ENCODE results near the gene FGD5.

Gene FGD5

DNA sequence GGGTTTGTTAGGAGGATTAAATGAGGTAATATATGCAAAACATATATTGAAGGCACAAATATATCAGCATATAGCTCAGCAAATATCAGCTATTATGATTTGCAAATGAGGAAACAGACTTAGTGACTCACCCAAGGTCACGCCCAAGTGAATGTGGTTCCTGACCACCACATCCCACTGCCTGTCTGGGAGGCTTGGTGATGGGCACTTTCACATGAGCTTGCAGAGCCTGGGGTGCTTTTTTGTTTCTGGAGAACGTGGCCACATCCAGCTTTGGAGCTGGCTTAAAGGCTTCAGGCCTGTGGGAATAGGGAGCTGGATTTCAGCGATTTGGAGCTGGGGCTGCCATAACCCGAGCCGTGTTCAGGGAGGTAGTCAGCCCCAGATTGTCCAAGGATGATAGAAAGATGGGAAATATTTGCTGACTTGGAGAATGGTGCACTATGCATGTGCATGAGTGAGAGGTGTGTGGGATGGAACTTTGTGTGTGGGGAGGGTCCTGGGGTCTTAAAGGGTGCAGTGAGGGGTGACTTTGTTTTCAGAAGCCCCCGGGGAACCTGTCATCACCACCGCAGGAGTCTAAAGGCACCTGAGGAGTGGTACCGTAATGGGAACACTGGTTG, 12.0 kb upstream of the FGD5 start:
- TF ChIP-seq SIN3A (IDR thresholded peaks at IDR 0.05; ENCODE audit: borderline replicate concordance, insufficient read depth, low read length) (no peak), TAF1 (IDR thresholded peaks at IDR 0.05; ENCODE audit: borderline replicate concordance, insufficient read depth, low read length) (no peak), FOXP2 (optimal IDR thresholded peaks at IDR 0.05; ENCODE audit: borderline replicate concordance, extremely low read depth, extremely low read length, insufficient read depth) (no peak), POLR2AphosphoS5 (IDR thresholded peaks at IDR 0.05; ENCODE audit: low read depth, low read length) (no peak)
- TF ChIP-seq, protein P1, sequence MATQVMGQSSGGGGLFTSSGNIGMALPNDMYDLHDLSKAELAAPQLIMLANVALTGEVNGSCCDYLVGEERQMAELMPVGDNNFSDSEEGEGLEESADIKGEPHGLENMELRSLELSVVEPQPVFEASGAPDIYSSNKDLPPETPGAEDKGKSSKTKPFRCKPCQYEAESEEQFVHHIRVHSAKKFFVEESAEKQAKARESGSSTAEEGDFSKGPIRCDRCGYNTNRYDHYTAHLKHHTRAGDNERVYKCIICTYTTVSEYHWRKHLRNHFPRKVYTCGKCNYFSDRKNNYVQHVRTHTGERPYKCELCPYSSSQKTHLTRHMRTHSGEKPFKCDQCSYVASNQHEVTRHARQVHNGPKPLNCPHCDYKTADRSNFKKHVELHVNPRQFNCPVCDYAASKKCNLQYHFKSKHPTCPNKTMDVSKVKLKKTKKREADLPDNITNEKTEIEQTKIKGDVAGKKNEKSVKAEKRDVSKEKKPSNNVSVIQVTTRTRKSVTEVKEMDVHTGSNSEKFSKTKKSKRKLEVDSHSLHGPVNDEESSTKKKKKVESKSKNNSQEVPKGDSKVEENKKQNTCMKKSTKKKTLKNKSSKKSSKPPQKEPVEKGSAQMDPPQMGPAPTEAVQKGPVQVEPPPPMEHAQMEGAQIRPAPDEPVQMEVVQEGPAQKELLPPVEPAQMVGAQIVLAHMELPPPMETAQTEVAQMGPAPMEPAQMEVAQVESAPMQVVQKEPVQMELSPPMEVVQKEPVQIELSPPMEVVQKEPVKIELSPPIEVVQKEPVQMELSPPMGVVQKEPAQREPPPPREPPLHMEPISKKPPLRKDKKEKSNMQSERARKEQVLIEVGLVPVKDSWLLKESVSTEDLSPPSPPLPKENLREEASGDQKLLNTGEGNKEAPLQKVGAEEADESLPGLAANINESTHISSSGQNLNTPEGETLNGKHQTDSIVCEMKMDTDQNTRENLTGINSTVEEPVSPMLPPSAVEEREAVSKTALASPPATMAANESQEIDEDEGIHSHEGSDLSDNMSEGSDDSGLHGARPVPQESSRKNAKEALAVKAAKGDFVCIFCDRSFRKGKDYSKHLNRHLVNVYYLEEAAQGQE (IDR thresholded peaks at IDR 0.05; ENCODE audit: insufficient read depth in 1 of 2, low read depth in 2 of 2, low read length in 2 of 2) = no peak

DNA sequence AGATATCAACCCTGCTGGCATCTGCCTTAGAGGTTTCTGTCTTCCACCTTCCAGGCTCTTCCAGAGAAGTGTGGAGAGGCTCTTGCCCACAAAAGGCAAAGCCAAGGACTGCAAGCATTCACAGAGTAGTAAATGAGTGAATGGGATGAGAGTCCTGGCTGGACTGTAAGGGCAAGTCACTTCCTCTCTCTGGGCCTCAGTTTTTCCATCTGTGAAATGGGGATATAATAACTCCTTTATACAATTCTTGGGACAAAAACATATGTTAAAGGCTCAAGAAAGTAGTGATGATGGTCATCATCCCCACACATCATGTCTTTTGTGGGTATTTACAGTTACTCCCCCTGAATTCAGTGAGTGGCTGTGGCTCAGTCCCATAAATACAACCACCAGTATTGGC, 10.7 kb upstream of the FGD5 start:
- TF ChIP-seq, protein P1 (IDR thresholded peaks at IDR 0.05; ENCODE audit: insufficient read depth in 1 of 2, low read depth in 2 of 2, low read length in 2 of 2) = no peak
- no peak for TF ChIP-seq FOXP2 (optimal IDR thresholded peaks at IDR 0.05; ENCODE audit: borderline replicate concordance, extremely low read depth, extremely low read length, insufficient read depth)
- no peak for TF ChIP-seq POLR2AphosphoS5 (IDR thresholded peaks at IDR 0.05; ENCODE audit: low read depth, low read length)
- TF ChIP-seq TAF1 (IDR thresholded peaks at IDR 0.05; ENCODE audit: borderline replicate concordance, insufficient read depth, low read length) = no peak
- TF ChIP-seq SIN3A (IDR thresholded peaks at IDR 0.05; ENCODE audit: borderline replicate concordance, insufficient read depth, low read length) = no peak

DNA sequence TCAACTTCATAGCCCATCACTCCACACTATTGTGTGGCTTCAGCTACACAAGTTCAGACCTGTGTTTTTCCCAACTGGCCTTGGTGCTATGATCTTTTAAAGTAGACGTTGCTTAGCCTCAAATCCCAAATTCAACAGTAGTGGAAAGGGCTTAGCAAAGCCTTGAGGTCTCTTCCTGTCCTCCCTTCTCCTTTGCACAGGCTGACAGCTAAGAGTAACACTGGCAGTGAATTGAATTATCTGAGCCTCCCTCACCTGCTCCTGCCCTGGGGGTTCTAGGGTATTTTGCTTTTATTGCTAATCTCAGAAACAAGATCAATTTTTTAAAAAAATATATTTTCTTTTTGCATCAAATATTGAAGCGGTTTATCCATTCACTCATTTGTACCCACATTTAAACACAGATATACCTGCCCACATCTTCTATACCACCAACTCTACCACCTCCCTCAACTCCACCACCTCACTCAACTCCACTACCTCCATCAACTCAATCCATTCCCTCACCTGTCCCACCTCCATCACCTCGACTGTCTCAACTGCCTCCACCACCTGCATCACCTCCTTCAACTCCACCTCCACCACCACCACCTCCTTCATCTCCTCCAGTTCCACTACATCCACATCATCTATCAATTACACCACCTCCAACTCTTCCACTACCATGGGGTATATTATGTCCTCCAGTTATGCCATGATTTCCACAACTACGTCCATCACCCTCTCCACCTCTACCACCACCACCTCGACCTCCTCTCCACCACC, 10.1 kb upstream of the FGD5 start:
- TF ChIP-seq SIN3A (IDR thresholded peaks at IDR 0.05; ENCODE audit: borderline replicate concordance, insufficient read depth, low read length) (no peak), FOXP2 (optimal IDR thresholded peaks at IDR 0.05; ENCODE audit: borderline replicate concordance, extremely low read depth, extremely low read length, insufficient read depth) (no peak), POLR2AphosphoS5 (IDR thresholded peaks at IDR 0.05; ENCODE audit: low read depth, low read length) (no peak), TAF1 (IDR thresholded peaks at IDR 0.05; ENCODE audit: borderline replicate concordance, insufficient read depth, low read length) (no peak)
- TF ChIP-seq, protein P1 (IDR thresholded peaks at IDR 0.05; ENCODE audit: insufficient read depth in 1 of 2, low read depth in 2 of 2, low read length in 2 of 2) = no peak

DNA sequence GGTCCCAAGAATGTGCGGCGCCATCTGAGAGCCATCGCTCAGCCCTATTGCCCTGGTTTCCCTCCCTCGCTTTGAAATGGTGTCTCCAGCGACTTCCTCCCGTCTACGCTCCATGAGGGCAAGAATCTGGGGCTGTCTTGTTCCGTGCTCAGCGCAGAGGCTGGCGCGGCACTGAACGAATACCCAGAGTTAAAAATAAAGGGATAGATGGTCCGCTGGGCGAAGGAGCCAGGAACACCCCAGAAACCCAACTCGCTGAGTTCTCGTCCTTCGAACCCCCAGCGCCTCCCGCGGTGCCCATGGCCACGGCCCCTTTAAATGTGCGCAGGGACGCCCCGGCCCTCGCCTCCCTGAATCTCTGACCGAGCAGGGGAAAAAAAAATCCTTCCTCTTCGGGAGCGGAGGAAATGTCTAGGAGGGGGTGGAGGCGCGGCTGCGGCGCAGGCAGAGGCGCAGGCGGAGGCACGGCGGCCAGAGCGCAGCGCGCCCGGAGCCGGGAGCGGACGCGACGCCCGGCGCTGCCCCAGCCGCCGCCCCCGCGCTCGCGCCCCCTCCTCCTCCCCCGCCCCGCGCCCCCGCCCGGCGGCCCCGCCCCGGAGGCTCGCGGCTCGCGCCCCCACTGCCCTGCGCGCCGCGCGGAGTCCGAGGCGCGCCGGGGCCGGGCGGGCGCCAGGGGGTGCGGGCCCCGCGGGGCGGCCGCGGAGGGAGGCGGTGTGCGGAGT, 8.5 kb upstream of the FGD5 start:
- TF ChIP-seq FOXP2 (optimal IDR thresholded peaks at IDR 0.05; ENCODE audit: borderline replicate concordance, extremely low read depth, extremely low read length, insufficient read depth) (no peak), POLR2AphosphoS5 (IDR thresholded peaks at IDR 0.05; ENCODE audit: low read depth, low read length) (no peak), TAF1 (IDR thresholded peaks at IDR 0.05; ENCODE audit: borderline replicate concordance, insufficient read depth, low read length) (no peak), SIN3A (IDR thresholded peaks at IDR 0.05; ENCODE audit: borderline replicate concordance, insufficient read depth, low read length) (no peak)
- TF ChIP-seq, protein P1 (IDR thresholded peaks at IDR 0.05; ENCODE audit: insufficient read depth in 1 of 2, low read depth in 2 of 2, low read length in 2 of 2) = no peak

All from PFSK-1 (cell line).